Measurements from ENCODE around the gene GADD45GIP1.
A peak's percentile ranks its signal among the peaks of the same experiment; 100 is the strongest.
"Not testable (repeated sequence)": the region's sequence is repeated elsewhere in the genome, so short reads cannot be mapped to it uniquely, and the experiment has no call there.

GADD45GIP1 gene

GRCh38 chr19:12987781-12988180, 30.8 kb upstream of the GADD45GIP1 start:
- DNase-seq, result no peak

GRCh38 chr19:12987190-12987589, 30.2 kb upstream of the GADD45GIP1 start:
- DNase-seq, result no peak

- DNase-seq, result no peak
Observed at GRCh38 chr19:12986726-12987125, 29.7 kb upstream of the GADD45GIP1 start.

- no peak for DNase-seq
Observed at GRCh38 chr19:12985049-12985776, 28.2 kb upstream of the GADD45GIP1 start.

- DNase-seq, result peak; percentile 25
Observed at GRCh38 chr19:12984683-12985048, 27.6 kb upstream of the GADD45GIP1 start.

- no peak for DNase-seq
Observed at GRCh38 chr19:12984143-12984627, 27.2 kb upstream of the GADD45GIP1 start.

- peak; percentile 62 for DNase-seq
Observed at GRCh38 chr19:12983542-12984142, 26.6 kb upstream of the GADD45GIP1 start.

- no peak for DNase-seq
Observed at GRCh38 chr19:12983091-12983490, 26.1 kb upstream of the GADD45GIP1 start.

- no peak for DNase-seq
Observed at GRCh38 chr19:12982648-12983047, 25.6 kb upstream of the GADD45GIP1 start.

GRCh38 chr19:12979974-12980373, 23.0 kb upstream of the GADD45GIP1 start:
- DNase-seq, result no peak

GRCh38 chr19:12976109-12976508, 19.1 kb upstream of the GADD45GIP1 start:
- not testable (repeated sequence) for DNase-seq

- peak; percentile 18 for DNase-seq
Observed at GRCh38 chr19:12975221-12975741, 18.3 kb upstream of the GADD45GIP1 start.

- DNase-seq, result peak; percentile 14
Observed at GRCh38 chr19:12974301-12975220, 17.5 kb upstream of the GADD45GIP1 start.

GRCh38 chr19:12973236-12973635, 16.2 kb upstream of the GADD45GIP1 start:
- DNase-seq, result no peak

- no peak for DNase-seq
Observed at GRCh38 chr19:12970070-12970820, 13.2 kb upstream of the GADD45GIP1 start.

GRCh38 chr19:12969292-12969988, 12.4 kb upstream of the GADD45GIP1 start, which contains the start of gene DAND5:
Gene DAND5 (plus strand): TSS chr19:12969576. CDS start chr19:12969661, 85 bp downstream.
- peak; percentile 31 for DNase-seq

- no peak for DNase-seq
Observed at GRCh38 chr19:12967907-12968306, 10.9 kb upstream of the GADD45GIP1 start.

GRCh38 chr19:12965812-12966135, 8.8 kb upstream of the GADD45GIP1 start:
- no peak for DNase-seq

GRCh38 chr19:12965017-12965811, 8.2 kb upstream of the GADD45GIP1 start:
- peak; percentile 72 for DNase-seq

- no peak for DNase-seq
Observed at GRCh38 chr19:12959481-12959880, 2.5 kb upstream of the GADD45GIP1 start.

All from NCI-H1092 (cell line).